WTC11 (cell line): ENCODE data around the gene TRAPPC11.

Source experiments
- ELF4 ChIP-seq: sonication (generic); formaldehyde crosslinking; IDR thresholded peaks from 2 replicates; pipeline ENCODE4 v1.8.1; 2022; ENCODE audit warnings: low read depth, mild to moderate bottlenecking, moderate library complexity, missing genetic modification reagents
- SMAD3 ChIP-seq: sonication (generic); formaldehyde crosslinking; IDR thresholded peaks from 2 replicates; pipeline ENCODE4 v1.8.0; 2022; ENCODE audit warnings: missing genetic modification reagents, mild to moderate bottlenecking, borderline replicate concordance
- TF ChIP-seq, protein P1 (sequence below): sonication (generic); formaldehyde crosslinking; IDR thresholded peaks from 2 replicates; pipeline ENCODE4 v1.8.1; 2023; ENCODE audit warnings: mild to moderate bottlenecking, missing genetic modification reagents, moderate library complexity

GRCh38 chr4:183639291-183639690 lies 19.8 kb upstream of the TRAPPC11 start:
- TF ChIP-seq ELF4 (CRISPR knock-in tag): no peak
- TF ChIP-seq, protein P1, sequence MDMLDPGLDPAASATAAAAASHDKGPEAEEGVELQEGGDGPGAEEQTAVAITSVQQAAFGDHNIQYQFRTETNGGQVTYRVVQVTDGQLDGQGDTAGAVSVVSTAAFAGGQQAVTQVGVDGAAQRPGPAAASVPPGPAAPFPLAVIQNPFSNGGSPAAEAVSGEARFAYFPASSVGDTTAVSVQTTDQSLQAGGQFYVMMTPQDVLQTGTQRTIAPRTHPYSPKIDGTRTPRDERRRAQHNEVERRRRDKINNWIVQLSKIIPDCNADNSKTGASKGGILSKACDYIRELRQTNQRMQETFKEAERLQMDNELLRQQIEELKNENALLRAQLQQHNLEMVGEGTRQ: no peak
- no peak for TF ChIP-seq SMAD3 (CRISPR knock-in tag)
